H9 (cell line): Measurements from ENCODE around the gene TAAR8. TPM values are rescaled to one million over a fixed set of nuclear protein-coding genes. Genes with fewer than 3 reads are reported as not detected.

Experiments used
- DNase-seq: peaks from one replicate; pipeline ENCODE4 v3.0.0-alpha.2; 2017
- H2AFZ ChIP-seq: one replicate; pipeline ENCODE4 v1.6.1; 2013; ENCODE audit warnings: mild to moderate bottlenecking, low read length, control low read depth, moderate library complexity
- H2AK5ac ChIP-seq: 2 replicates; pipeline ENCODE4 v1.6.1; 2013; ENCODE audit warnings: low read length, control low read depth, mixed read lengths; ENCODE audit not compliant: insufficient read length
- H2BK120ac ChIP-seq: one replicate; pipeline ENCODE4 v1.6.1; 2013; ENCODE audit warnings: low read depth, mild to moderate bottlenecking, low read length, control low read depth, inconsistent platforms; ENCODE audit not compliant: poor library complexity, severe bottlenecking
- H2BK12ac ChIP-seq: 2 replicates; pipeline ENCODE4 v1.6.1; 2013; ENCODE audit warnings: low read length, control low read depth, mixed read lengths, low read depth; ENCODE audit not compliant: insufficient read length
- H2BK15ac ChIP-seq: 2 replicates; pipeline ENCODE4 v1.6.1; 2013; ENCODE audit warnings: low read depth, low read length, control low read depth
- H2BK20ac ChIP-seq: one replicate; pipeline ENCODE4 v1.6.1; 2013; ENCODE audit warnings: low read depth, mild to moderate bottlenecking, low read length, control low read depth, inconsistent platforms; ENCODE audit not compliant: poor library complexity, severe bottlenecking
- H2BK5ac ChIP-seq: 2 replicates; pipeline ENCODE4 v1.6.1; 2013; ENCODE audit warnings: low read length, control low read depth, mixed read lengths; ENCODE audit not compliant: insufficient read length
- H3K14ac ChIP-seq: 2 replicates; pipeline ENCODE4 v1.6.1; 2013; ENCODE audit warnings: low read length, control low read depth; ENCODE audit not compliant: insufficient read depth
- H3K18ac ChIP-seq: 2 replicates; pipeline ENCODE4 v1.6.1; 2013; ENCODE audit warnings: low read depth, mild to moderate bottlenecking, mixed read lengths, low read length, control low read depth; ENCODE audit not compliant: insufficient read length
- H3K23ac ChIP-seq: 2 replicates; pipeline ENCODE4 v1.6.1; 2013; ENCODE audit warnings: low read length, control low read depth, mixed read lengths, low read depth; ENCODE audit not compliant: insufficient read length
- H3K23me2 ChIP-seq: 2 replicates; pipeline ENCODE4 v1.6.1; 2013; ENCODE audit warnings: low read depth, mild to moderate bottlenecking, mixed read lengths, low read length, control low read depth; ENCODE audit not compliant: insufficient read length, poor library complexity, severe bottlenecking
- H3K27ac ChIP-seq: 2 replicates; pipeline ENCODE4 v1.5.1; 2013; ENCODE audit warnings: low read length, control low read depth, mixed read lengths, low read depth; ENCODE audit not compliant: insufficient read length
- H3K27me3 ChIP-seq: 2 replicates; pipeline ENCODE4 v1.6.1; 2013; ENCODE audit warnings: low read length, control low read depth, inconsistent platforms; ENCODE audit not compliant: insufficient read depth
- H3K4ac ChIP-seq: 2 replicates; pipeline ENCODE4 v1.6.1; 2013; ENCODE audit warnings: low read depth, mild to moderate bottlenecking, control low read depth, inconsistent platforms, low read length, moderate library complexity
- H3K4me1 ChIP-seq: 2 replicates; pipeline ENCODE4 v1.6.1; 2013; ENCODE audit warnings: low read length, control low read depth, inconsistent platforms; ENCODE audit not compliant: insufficient read depth
- H3K4me2 ChIP-seq: 2 replicates; pipeline ENCODE4 v1.6.1; 2013; ENCODE audit warnings: low read length, control low read depth, mixed read lengths; ENCODE audit not compliant: insufficient read length, insufficient read depth
- H3K56ac ChIP-seq: 2 replicates; pipeline ENCODE4 v1.6.1; 2013; ENCODE audit warnings: low read depth, mild to moderate bottlenecking, mixed read lengths, low read length, control low read depth; ENCODE audit not compliant: insufficient read length
- H3K79me1 ChIP-seq: 2 replicates; pipeline ENCODE4 v1.6.1; 2013; ENCODE audit warnings: low read depth, mild to moderate bottlenecking, moderate library complexity, low read length, control low read depth, inconsistent platforms; ENCODE audit not compliant: insufficient read depth, poor library complexity, severe bottlenecking
- H3K79me2 ChIP-seq: 2 replicates; pipeline ENCODE4 v1.6.1; 2013; ENCODE audit warnings: low read length, control low read depth, inconsistent platforms; ENCODE audit not compliant: insufficient read depth
- H3K9ac ChIP-seq: 2 replicates; pipeline ENCODE4 v1.6.1; 2013; ENCODE audit warnings: low read length, control low read depth, mixed read lengths; ENCODE audit not compliant: insufficient read length; ENCODE audit errors: extremely low read depth
- H3K9me3 ChIP-seq: one replicate; pipeline ENCODE4 v1.6.1; 2013; ENCODE audit warnings: low read depth, low read length, inconsistent platforms; ENCODE audit not compliant: control insufficient read depth
- H3T11ph ChIP-seq: one replicate; pipeline ENCODE4 v1.6.1; 2013; ENCODE audit warnings: mild to moderate bottlenecking, low read length, control low read depth, inconsistent platforms
- H4K20me1 ChIP-seq: one replicate; pipeline ENCODE4 v1.6.1; 2013; ENCODE audit not compliant: control insufficient read depth, insufficient read length, insufficient read depth
- H4K5ac ChIP-seq: 2 replicates; pipeline ENCODE4 v1.6.1; 2013; ENCODE audit warnings: low read depth, mild to moderate bottlenecking, mixed read lengths, low read length, control low read depth; ENCODE audit not compliant: insufficient read length
- H4K8ac ChIP-seq: replicated peaks from 2 replicates; pipeline ENCODE4 v1.6.1; 2013; ENCODE audit warnings: low read length, control low read depth, mixed read lengths, low read depth; ENCODE audit not compliant: insufficient read length
- H4K91ac ChIP-seq: 2 replicates; pipeline ENCODE4 v1.6.1; 2013; ENCODE audit warnings: low read depth, mild to moderate bottlenecking, moderate library complexity, mixed read lengths, low read length, control low read depth; ENCODE audit not compliant: insufficient read length
- H3K27ac Mint-ChIP-seq, 3 experiments: 2 replicates in 2 of 3; 3 replicates in 1 of 3; pipeline ENCODE4 v1.8.0; 2020 to 2021; ENCODE audit warnings: mixed read lengths in 3 of 3, mild to moderate bottlenecking in 1 of 3, moderate library complexity in 1 of 3
- H3K27me3 Mint-ChIP-seq: 2 replicates; pipeline ENCODE4 v1.8.0; 2021; ENCODE audit warnings: low read depth, mild to moderate bottlenecking, moderate library complexity, mixed read lengths
- H3K36me3 Mint-ChIP-seq, 3 experiments: 2 replicates in 2 of 3; 3 replicates in 1 of 3; pipeline ENCODE4 v1.8.0; 2020 to 2021; ENCODE audit warnings: low read depth in 3 of 3, mixed read lengths in 3 of 3; ENCODE audit not compliant: insufficient read depth in 1 of 3
- H3K4me1 Mint-ChIP-seq, 2 experiments: 2 replicates each; pipeline ENCODE4 v1.8.0; 2020; ENCODE audit warnings: mixed read lengths in 2 of 2
- H3K4me3 Mint-ChIP-seq, 2 experiments: 2 replicates in 1 of 2; 3 replicates in 1 of 2; pipeline ENCODE4 v1.8.0; 2020 to 2021; ENCODE audit warnings: mild to moderate bottlenecking in 2 of 2, mixed read lengths in 2 of 2, moderate library complexity in 1 of 2
- H3K9me3 Mint-ChIP-seq, 2 experiments: 2 replicates in 1 of 2; 3 replicates in 1 of 2; pipeline ENCODE4 v1.8.0; 2020; ENCODE audit warnings: mild to moderate bottlenecking in 2 of 2, mixed read lengths in 2 of 2, moderate library complexity in 1 of 2
- CTCF ChIP-seq: fragments of 200-600 bp; sonication (generic); conservative IDR thresholded peaks from 3 replicates; pipeline ENCODE4 v1.8.0; 2021; ENCODE audit warnings: antibody characterized with exemption, mild to moderate bottlenecking
- WGBS: extraction: QIAGEN DNeasy Blood & Tissue Kit; methylation state at CpG from one replicate; pipeline ENCODE4 v1.1.7; 2013; ENCODE audit warnings: missing lambda C conversion rate, low lambda C conversion rate, mixed read lengths; ENCODE audit not compliant: insufficient read length; ENCODE audit errors: extremely low coverage; 5-methylcytosine and 5-hydroxymethylcytosine counted together
- total RNA-seq: library from RNA; stranded (reverse); gene quantifications from 2 replicates; pipeline ENCODE4 v1.2.1, GENCODE V29; 2021

Gene TAAR8
- total RNA-seq, 1 experiment from 2014 or later: not detected

- Histone ChIP-seq H3K9ac (no peak overlapping the region), H3K9me3 (no peaks in the 10 kb centered on the region), H2BK12ac (no peak overlapping the region), H3K4me2 (no peak overlapping the region), H3K4ac (no peak overlapping the region), H3K18ac (no peak overlapping the region), H2BK120ac (no peak overlapping the region), H3K4me1 (no peaks in the 10 kb centered on the region), H4K8ac (no peak overlapping the region), H3K27me3 (no peaks in the 10 kb centered on the region), H2BK20ac (no peak overlapping the region), H4K20me1 (no peaks in the 10 kb centered on the region), H3T11ph (no peak overlapping the region), H3K23me2 (no peaks in the 10 kb centered on the region), H3K79me1 (no peaks in the 10 kb centered on the region), H3K79me2 (no peaks in the 10 kb centered on the region), H4K5ac (no peak overlapping the region), H3K56ac (no peak overlapping the region), H3K27ac (no peak overlapping the region), H3K14ac (no peak overlapping the region), H2AK5ac (no peak overlapping the region), H3K23ac (no peak overlapping the region), H2BK15ac (no peak overlapping the region), H2AFZ (no peak overlapping the region), H4K91ac (no peak overlapping the region), H2BK5ac (no peak overlapping the region)
- Mint-ChIP-seq H3K36me3 (peaks cover 2 to 7% (median 2%) of the 10 kb centered on the region in 3 experiments; a peak in 3 of 7 replicates), H3K9me3 (peaks cover 7 to 14% of the 10 kb centered on the region in 2 experiments), H3K27ac (no peak overlapping the region), H3K4me3 (no peak overlapping the region), H3K27me3 (no peaks in the 10 kb centered on the region), H3K4me1 (0 out of 4 replicates have a peak, but pooled peaks cover 0 to 2% of the 10 kb centered on the region in 2 experiments)
- DNase-seq: no peak
- WGBS: no CpG with 5 or more reads among the region's 3 CpGs
- TF ChIP-seq CTCF: no peak
These were observed 15.3 kb upstream of the TAAR8 start for GRCh38 chr6:132537145-132537544.
